ENCODE data around the gene LIPH. TPM values are rescaled to one million over a fixed set of nuclear protein-coding genes. Genes with fewer than 3 reads are reported as not detected.

Gene LIPH
- total RNA-seq, 2 donors from 2014 or later = 58.3 to 104 TPM

DNA sequence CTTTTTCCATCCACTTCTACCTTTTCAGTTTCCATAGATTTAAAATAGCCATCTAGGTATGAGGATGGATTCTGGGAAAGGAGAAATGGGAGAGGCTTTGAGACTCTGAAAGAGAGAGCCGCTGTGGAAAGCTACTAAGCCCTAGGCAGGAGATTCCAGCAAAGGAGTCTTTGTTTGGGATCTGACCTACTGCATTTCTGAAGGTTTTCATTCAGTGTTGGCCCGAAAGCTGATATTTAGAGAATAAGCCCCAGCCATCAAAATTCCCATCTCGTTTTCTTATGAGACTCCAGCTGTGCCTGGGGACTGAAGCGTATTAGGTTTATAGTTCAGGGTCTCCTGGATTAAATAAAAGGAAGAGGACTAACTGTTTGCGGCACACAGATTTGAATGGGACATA lies 19.5 kb downstream of the LIPH start:
- no peak overlapping the region for H3K27ac ChIP-seq
- H3K27me3 ChIP-seq = no peaks in the 10 kb centered on the region
- no peaks in the 10 kb centered on the region for H3K36me3 ChIP-seq
- peaks cover 6% of the 10 kb centered on the region for H3K4me1 ChIP-seq
- intact Hi-C loops (cut with DNase I) = no loop called here
- H3K9ac ChIP-seq (ENCODE audit: low read depth in 2 of 2, low read length in 2 of 2) = no peak overlapping the region
- H3K4me3 ChIP-seq = no peak overlapping the region
- TF ChIP-seq, protein P1, sequence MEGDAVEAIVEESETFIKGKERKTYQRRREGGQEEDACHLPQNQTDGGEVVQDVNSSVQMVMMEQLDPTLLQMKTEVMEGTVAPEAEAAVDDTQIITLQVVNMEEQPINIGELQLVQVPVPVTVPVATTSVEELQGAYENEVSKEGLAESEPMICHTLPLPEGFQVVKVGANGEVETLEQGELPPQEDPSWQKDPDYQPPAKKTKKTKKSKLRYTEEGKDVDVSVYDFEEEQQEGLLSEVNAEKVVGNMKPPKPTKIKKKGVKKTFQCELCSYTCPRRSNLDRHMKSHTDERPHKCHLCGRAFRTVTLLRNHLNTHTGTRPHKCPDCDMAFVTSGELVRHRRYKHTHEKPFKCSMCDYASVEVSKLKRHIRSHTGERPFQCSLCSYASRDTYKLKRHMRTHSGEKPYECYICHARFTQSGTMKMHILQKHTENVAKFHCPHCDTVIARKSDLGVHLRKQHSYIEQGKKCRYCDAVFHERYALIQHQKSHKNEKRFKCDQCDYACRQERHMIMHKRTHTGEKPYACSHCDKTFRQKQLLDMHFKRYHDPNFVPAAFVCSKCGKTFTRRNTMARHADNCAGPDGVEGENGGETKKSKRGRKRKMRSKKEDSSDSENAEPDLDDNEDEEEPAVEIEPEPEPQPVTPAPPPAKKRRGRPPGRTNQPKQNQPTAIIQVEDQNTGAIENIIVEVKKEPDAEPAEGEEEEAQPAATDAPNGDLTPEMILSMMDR (IDR thresholded peaks at IDR 0.05) = no peak
- DNase-seq = no peak
- no peaks in the 10 kb centered on the region for H3K9me3 ChIP-seq

GRCh38 chr3:185530856-185531255 lies 21.5 kb downstream of the LIPH start:
- Histone ChIP-seq H3K36me3 (no peaks in the 10 kb centered on the region), H3K27me3 (no peaks in the 10 kb centered on the region), H3K9me3 (no peaks in the 10 kb centered on the region), H3K4me3 (no peak overlapping the region), H3K27ac (no peak overlapping the region), H3K4me1 (no peaks in the 10 kb centered on the region), H3K9ac (ENCODE audit: low read depth in 2 of 2, low read length in 2 of 2) (no peak overlapping the region)
- intact Hi-C loops (cut with DNase I) = no loop called here
- TF ChIP-seq, protein P1 (IDR thresholded peaks at IDR 0.05) = no peak
- no peak for DNase-seq

GRCh38 chr3:185528532-185528931 lies 23.9 kb downstream of the LIPH start:
- Histone ChIP-seq H3K27ac (no peak overlapping the region), H3K9me3 (no peaks in the 10 kb centered on the region), H3K36me3 (no peaks in the 10 kb centered on the region), H3K4me3 (no peak overlapping the region), H3K4me1 (no peaks in the 10 kb centered on the region), H3K9ac (ENCODE audit: low read depth in 2 of 2, low read length in 2 of 2) (no peak overlapping the region), H3K27me3 (no peaks in the 10 kb centered on the region)
- intact Hi-C loops (cut with DNase I) = no loop called here
- TF ChIP-seq, protein P1 (IDR thresholded peaks at IDR 0.05) = no peak
- DNase-seq = no peak

DNA sequence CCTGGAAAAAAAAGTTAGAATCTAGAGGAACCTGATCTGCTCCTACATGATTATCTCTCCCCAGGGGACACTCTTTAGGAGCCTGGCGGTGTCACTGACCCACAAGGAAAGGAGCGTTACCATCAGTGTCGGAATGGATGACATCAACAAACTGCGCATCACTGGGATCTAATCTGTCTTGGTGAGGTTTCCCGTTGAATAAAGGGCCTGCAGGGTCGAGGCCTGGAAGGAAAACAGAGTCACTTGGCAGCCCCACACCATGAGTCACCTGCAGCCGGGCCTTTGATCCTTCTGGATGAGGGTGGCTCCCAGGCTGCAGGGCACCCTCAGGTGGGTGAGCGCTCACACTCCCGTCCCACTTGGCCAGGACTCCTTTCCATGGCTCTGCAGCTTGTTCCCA lies 25.0 kb downstream of the LIPH start:
- Histone ChIP-seq H3K27ac (no peak overlapping the region), H3K9me3 (no peaks in the 10 kb centered on the region), H3K4me1 (no peaks in the 10 kb centered on the region), H3K9ac (ENCODE audit: low read depth in 2 of 2, low read length in 2 of 2) (no peak overlapping the region), H3K4me3 (no peak overlapping the region), H3K36me3 (no peaks in the 10 kb centered on the region), H3K27me3 (no peaks in the 10 kb centered on the region)
- intact Hi-C loops (cut with DNase I) = no loop called here
- no peak for DNase-seq
- TF ChIP-seq, protein P1 (IDR thresholded peaks at IDR 0.05) = no peak

DNA sequence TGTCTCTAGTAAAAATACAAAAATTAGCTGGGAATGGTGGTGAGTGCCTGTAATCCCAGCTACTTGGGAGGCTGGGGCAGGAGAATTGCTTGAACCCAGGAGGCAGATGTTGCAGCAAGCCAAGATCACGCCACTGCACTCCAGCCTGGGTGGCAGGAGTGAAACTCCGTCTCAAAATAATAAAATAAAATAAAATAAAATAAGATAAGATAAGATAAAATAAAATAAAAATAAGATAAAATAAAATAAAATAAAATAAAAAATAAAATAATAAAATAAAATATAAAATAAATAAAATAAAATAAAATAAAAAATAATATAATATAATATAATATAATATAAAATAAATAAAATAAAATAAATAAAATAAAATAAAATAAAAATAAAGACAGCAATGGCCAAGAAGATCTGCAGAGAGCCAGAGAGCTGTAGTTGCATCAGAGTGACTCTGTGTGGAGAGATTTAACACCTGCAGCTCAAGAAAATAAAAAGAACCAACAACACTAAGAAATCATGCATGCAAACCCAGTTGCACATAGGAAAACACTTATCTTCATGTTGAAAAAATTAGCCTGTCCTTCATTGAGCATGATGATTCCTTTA lies 25.9 kb downstream of the LIPH start:
- H3K4me3 ChIP-seq = no peak overlapping the region
- no peak overlapping the region for H3K9ac ChIP-seq (ENCODE audit: low read depth in 2 of 2, low read length in 2 of 2)
- DNase-seq = no peak
- TF ChIP-seq, protein P1 (IDR thresholded peaks at IDR 0.05) = no peak
- H3K36me3 ChIP-seq = no peaks in the 10 kb centered on the region
- no peaks in the 10 kb centered on the region for H3K9me3 ChIP-seq
- H3K27me3 ChIP-seq = no peaks in the 10 kb centered on the region
- no peak overlapping the region for H3K27ac ChIP-seq
- H3K4me1 ChIP-seq = no peaks in the 10 kb centered on the region
- intact Hi-C loops (cut with DNase I) = no loop called here

All from colonic mucosa (tissue), 4 donors.